ENCODE results near the gene ALPK1.

DNA sequence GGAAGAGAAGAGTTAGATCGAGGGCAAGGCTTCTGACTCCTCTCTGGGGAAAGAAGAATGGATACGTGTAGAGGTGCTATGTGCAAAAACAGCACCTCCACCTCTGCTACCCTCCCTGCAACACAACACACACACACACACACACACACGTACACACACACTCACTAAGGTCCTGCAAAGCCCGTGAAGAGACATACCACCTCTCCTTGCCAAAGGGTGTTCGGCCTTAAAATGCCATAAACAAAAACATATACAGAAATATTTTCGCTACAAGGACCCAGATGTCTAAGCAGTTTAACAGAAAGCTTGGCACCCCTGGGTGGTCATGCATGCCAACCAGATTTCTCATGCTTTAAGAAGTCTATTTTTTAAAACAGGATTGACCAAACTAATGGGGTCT is 13.0 kb upstream of the ALPK1 start:
- TF ChIP-seq, protein P1, sequence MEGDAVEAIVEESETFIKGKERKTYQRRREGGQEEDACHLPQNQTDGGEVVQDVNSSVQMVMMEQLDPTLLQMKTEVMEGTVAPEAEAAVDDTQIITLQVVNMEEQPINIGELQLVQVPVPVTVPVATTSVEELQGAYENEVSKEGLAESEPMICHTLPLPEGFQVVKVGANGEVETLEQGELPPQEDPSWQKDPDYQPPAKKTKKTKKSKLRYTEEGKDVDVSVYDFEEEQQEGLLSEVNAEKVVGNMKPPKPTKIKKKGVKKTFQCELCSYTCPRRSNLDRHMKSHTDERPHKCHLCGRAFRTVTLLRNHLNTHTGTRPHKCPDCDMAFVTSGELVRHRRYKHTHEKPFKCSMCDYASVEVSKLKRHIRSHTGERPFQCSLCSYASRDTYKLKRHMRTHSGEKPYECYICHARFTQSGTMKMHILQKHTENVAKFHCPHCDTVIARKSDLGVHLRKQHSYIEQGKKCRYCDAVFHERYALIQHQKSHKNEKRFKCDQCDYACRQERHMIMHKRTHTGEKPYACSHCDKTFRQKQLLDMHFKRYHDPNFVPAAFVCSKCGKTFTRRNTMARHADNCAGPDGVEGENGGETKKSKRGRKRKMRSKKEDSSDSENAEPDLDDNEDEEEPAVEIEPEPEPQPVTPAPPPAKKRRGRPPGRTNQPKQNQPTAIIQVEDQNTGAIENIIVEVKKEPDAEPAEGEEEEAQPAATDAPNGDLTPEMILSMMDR (conservative IDR thresholded peaks at IDR 0.05), result no peak
- TF ChIP-seq ZFX (IDR thresholded peaks at IDR 0.05), result no peak

Measured in C4-2B (cell line).